ENCODE results near the gene SPACA7.

The SPACA7 gene

GRCh38 chr13:112466132-112467058, 90.2 kb downstream of the SPACA7 start:
- DNase-seq (ENCODE audit: low spot score): no peak

- DNase-seq (ENCODE audit: low spot score): no peak
These were observed 91.1 kb downstream of the SPACA7 start for GRCh38 chr13:112467236-112467635.

- no peak for DNase-seq (ENCODE audit: low spot score)
These were observed 91.9 kb downstream of the SPACA7 start for GRCh38 chr13:112468069-112468468.

- DNase-seq (ENCODE audit: low spot score): no peak
These were observed 93.1 kb downstream of the SPACA7 start for GRCh38 chr13:112469071-112469745.

- DNase-seq (ENCODE audit: low spot score): no peak
These were observed 97.7 kb downstream of the SPACA7 start for GRCh38 chr13:112473818-112474217.

- DNase-seq (ENCODE audit: low spot score): no peak
These were observed 98.7 kb downstream of the SPACA7 start for GRCh38 chr13:112474869-112475268.

GRCh38 chr13:112475889-112476288, 99.7 kb downstream of the SPACA7 start:
- no peak for DNase-seq (ENCODE audit: low spot score)

- no peak for DNase-seq (ENCODE audit: low spot score)
These were observed 101.0 kb downstream of the SPACA7 start for GRCh38 chr13:112477070-112477619.

- DNase-seq (ENCODE audit: low spot score): no peak
These were observed 103.2 kb downstream of the SPACA7 start for GRCh38 chr13:112479389-112479788.

- no peak for DNase-seq (ENCODE audit: low spot score)
These were observed 105.3 kb downstream of the SPACA7 start for GRCh38 chr13:112481458-112481857.

GRCh38 chr13:112483299-112483698, 107.1 kb downstream of the SPACA7 start:
- no peak for DNase-seq (ENCODE audit: low spot score)

Measured in CD4-positive, alpha-beta T cell treated with Interleukin-15 for 4 hours (primary cell).